KBM-7 (cell line): ENCODE results near the gene GPR150.

Experiments used
- DNase-seq: peaks from one replicate; pipeline ENCODE4 v3.0.0-alpha.2; 2015
- in situ Hi-C: fragments of 300-500 bp; cut with MboI; formaldehyde crosslinking; loops from 2 replicates; pipeline ENCODE4 v1.14.3; 2020; ENCODE audit warnings: low sequenced_read_pairs, low pct_unique_long_range_greater_than_20kb, mixed read lengths

GPR150 gene

DNA sequence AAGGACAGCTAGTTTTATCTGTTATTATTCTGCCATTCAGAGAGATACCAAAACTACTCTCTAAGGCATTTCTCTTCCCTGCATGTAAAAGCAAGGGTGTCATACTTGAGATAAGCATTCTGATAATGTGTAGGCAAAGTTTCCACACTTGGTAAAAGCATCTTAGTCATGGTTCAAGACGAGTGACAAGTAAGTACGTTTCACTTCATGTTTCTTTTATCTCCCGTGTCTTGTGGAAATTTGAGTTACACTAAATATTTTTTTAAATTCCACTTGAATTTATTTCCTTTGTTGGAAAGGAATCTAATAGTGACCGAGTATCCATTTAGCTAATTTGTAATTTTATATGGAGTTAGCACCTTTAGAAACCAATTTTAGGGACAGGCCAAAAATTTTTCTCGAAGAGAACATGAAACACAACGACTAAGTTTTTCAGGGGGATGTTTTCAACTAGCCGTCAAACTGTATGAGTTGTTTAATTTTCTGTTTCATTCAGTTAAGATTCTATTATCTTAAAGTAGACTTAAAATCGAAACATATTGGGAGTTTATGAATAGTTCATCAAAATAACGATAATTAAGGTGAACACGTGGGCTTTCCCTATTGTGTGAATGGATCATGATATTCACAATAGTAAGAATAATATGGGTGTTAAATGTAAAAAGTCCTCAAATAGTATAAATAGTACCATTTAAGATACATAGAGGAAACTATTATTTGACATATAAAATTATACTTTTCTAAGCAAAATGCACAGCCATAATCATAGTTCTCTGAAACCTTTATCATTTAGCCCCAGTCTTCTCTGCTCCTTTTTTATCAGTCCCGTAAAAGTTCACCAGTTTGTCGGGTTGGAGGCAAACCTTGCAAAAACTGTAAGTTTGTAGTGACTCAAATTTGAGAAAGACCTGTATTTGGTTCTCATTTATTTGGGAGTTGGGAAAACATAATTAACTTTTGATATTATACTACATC is 28.3 kb downstream of the GPR150 start:
- in situ Hi-C loops, result no loop called here
- peak; percentile 37 for DNase-seq

DNA sequence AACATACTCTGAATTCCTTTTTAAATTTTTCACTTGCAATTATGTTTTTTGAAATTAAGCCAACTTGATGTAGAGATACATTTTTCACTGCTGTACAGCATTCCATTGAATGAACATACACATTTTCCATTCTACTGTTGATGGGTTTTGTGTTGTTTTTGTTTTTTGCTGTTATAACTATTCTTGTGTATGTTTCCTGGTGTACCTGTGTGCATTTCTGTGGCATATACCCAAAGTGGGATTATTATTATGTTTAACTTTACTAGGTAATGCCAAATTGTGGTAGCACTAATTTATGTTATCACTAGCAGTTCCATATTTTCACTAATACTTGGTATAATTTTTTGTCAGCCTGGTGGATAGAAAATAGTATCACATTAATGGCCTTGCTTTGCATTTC is 29.4 kb downstream of the GPR150 start:
- in situ Hi-C loops, result no loop called here
- no peak for DNase-seq

DNA sequence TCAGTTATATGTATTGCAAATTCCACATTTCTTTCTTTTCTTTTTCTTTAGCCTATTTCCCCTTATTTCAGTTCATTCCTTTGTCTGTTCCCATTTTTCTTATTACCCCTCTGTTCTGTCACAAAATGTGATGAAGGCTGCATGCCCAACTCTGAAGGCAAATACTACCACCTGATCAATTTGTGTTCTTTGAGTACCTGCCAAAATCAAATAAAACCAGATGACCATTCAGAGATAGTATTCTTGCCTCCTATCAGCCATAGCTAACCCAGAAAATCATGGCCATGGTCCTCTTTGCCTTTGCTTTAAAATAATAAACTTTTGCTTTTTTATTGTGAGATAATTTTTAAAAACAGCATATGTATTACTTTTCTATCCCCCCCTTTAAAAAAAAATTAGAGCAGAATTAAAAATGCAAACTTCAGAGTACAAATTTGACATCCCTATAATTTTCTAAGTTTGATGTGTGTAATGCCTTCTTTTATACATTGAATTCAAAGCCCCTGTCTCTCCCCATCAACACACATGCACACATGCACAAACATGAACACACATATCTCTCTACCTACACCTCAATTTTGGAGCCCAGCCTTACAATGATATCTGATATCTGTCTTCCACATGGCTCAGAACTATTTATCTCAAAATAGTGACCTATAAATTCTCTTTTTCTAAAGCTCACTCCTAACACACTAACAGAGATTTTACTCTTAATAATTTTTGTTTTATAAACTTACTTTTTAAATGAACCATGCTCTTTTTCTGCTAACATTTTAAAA is 30.1 kb downstream of the GPR150 start:
- in situ Hi-C loops, result loop anchor here (25.0 kb wide), 1 partner anchor 187 kb away; no protein-coding TSS in a partner anchor

DNA sequence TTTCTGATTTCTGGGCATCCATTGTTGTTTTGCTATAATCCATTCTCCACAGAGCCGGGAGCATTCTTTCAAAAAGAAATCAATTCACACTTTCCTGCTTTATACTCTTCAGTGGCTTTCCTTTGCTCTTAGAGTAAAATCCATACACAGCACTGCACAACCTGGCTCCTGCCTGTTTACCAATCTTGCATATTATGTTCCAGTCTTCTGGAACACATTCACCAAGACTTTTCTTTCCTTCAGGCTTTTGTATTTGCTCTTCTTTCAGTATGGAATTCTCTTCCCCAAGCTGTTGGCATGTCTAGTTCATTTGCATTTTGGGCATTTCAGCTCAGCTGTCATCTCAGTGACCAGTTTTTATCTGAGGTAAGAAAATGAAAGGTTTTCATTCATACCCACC is 33.0 kb downstream of the GPR150 start:
- in situ Hi-C loops, result loop anchor here (25.0 kb wide), 1 partner anchor 184 kb away; no protein-coding TSS in a partner anchor
- DNase-seq, result no peak

More for the DNA sequence above, 30.1 kb downstream of the GPR150 start:
- no peak for DNase-seq

DNA sequence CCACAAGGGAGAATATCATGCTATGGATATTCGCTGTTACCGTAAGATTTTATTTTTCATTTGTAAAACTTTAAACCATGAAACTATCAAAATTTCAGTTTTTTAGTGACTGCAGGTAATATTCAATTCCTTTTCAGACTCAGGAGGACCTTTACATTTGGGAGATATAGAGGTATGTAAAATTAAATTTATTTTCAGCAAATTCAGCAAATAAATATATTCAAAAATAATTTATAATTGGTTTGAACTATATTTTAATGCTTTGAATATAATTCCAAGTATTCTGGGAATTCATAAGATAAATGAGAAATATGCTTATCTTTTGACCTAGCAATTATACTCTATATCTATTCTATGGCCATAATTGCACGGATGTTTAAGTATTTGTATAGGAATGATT is 34.3 kb downstream of the GPR150 start:
- DNase-seq, result no peak
- in situ Hi-C loops, result loop anchor here (25.0 kb wide), 1 partner anchor 183 kb away; no protein-coding TSS in a partner anchor

DNA sequence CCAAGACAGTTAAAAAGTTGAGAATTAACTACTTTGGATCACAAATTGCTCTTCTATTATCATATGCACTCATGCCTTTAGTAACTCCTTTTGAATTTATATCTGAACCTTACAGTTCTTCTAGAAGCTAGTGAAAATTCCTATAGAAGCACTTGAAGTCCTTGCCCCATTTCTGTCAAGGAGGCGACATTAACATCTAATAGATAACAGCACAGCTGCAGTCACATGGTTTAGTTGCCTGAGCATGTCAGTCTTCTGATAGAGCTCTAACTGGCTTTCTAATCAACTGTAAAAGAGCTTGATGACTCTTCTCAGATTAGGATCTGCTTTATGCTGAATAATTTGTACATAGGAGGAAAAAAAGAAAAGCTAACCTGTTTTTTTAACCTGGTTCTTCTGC is 35.7 kb downstream of the GPR150 start:
- no peak for DNase-seq

DNA sequence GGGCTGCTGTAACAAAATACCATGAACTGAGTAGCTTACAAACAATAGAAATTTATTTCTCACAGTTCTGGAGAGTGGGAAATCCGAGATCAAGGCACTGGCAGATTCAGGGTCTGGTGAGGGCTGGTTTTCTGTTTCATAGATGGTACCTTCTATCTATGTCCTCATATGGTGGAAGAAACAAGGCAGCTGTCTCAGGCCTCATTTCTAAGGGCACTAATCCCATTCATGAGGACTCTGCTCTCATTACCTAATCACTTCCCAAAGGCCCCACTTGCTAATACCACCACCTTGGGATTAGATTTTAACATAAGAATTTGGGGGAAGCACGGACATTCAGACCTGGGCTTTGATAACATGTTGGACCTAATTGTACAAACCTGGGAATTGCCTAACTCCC is 40.2 kb downstream of the GPR150 start:
- DNase-seq, result no peak
- in situ Hi-C loops, result loop anchor here (25.0 kb wide), 1 partner anchor 177 kb away; no protein-coding TSS in a partner anchor

More for the DNA sequence above, 35.7 kb downstream of the GPR150 start:
- in situ Hi-C loops, result loop anchor here (25.0 kb wide), 1 partner anchor 182 kb away; no protein-coding TSS in a partner anchor

DNA sequence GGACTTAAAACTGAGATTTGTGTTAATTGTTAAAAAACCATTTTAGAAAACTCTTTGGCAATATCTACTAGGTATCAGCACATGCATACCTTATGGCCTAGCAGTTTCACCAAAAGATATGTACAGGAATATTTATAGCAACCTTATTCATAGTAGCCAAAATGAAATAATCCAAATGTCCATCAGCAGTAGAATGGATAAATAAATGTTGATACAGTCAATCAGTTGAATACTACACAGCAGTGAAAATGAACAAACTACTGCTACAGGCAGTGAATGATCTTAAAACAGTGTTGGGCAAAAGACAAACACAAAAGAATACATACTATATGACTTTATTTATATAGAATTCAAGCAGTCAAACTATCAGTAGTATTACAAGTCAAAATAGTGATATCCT is 43.1 kb downstream of the GPR150 start:
- in situ Hi-C loops, result loop anchor here (25.0 kb wide), 1 partner anchor 174 kb away; no protein-coding TSS in a partner anchor

DNA sequence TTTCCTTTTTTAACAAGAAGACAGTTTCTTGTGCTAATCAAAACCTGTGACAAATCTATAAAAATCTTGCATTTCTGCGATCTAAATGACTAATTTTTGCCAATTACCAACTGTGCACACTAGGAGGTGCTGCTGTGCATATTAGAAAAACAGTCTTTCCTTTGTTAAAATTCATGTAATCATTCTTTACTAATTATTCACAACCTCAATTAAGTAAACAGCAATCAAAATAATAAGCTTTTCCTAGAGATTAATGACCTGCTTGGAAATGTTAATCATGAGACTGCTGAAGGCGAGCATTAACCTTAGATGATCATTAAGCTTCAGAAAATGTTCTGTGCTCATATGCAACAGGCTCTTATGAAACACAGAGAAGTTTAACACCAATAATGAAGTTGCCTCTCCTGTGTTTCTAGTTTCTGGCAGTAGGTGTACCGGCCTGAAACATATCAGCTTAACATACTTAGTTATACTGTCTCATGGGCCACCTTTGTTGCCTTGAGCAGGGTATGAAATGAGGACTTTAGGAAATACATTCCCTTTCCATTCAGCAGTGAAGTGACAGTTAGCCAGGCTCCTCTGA is 44.4 kb downstream of the GPR150 start:
- in situ Hi-C loops, result loop anchor here (25.0 kb wide), 1 partner anchor 173 kb away; no protein-coding TSS in a partner anchor
- DNase-seq, result peak; percentile 64

More for the DNA sequence above, 43.1 kb downstream of the GPR150 start:
- DNase-seq, result no peak

DNA sequence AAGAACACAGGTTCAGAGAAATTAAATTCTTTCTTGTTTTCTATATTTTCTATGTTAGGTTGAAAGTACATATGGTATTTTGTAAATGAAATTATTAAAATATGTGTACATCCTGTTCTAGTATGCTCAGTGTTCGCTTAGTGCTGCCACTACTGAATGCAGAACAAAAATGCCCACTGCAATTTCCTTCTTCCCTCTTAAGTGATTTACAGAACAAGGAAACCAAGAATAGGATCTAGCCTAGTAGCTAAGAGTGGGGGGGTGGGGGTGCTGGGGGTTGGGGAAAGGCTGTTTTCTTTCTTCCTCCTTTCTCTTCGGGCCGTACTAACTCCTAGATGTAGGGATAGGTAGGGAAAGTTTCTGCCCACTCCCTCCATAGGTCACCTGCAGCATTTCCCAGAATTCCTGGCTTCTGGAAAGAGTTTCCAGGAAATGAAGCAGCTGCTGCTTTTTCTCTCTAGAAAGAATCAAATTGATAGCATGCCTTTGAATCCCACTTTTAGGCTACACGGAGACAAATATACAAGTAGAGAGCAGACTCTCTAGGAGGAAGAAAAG is 47.3 kb downstream of the GPR150 start:
- in situ Hi-C loops, result loop anchor here (25.0 kb wide), 1 partner anchor 170 kb away; no protein-coding TSS in a partner anchor

DNA sequence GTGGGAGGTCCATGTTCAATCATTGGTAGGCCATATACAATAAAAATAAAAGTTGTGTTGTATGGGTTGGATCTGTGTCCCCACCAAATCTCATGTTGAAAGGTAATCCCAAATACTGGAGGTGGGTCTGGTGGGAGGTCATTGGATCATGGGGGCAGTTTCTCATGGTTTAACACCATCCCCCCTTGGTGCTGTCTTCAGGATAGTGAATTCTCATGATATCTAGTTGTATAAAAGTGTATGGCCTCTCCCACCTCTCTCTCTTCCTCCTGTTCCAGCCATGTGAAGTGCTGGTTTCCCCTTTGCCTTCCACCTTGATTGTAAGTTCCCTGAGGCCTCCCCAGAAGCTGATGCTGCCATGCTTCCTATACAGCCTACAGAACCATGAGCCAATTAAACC is 47.8 kb downstream of the GPR150 start:
- in situ Hi-C loops, result loop anchor here (25.0 kb wide), 1 partner anchor 170 kb away; no protein-coding TSS in a partner anchor
- DNase-seq, result no peak

More for the DNA sequence above, 47.3 kb downstream of the GPR150 start:
- DNase-seq, result peak; percentile 28

DNA sequence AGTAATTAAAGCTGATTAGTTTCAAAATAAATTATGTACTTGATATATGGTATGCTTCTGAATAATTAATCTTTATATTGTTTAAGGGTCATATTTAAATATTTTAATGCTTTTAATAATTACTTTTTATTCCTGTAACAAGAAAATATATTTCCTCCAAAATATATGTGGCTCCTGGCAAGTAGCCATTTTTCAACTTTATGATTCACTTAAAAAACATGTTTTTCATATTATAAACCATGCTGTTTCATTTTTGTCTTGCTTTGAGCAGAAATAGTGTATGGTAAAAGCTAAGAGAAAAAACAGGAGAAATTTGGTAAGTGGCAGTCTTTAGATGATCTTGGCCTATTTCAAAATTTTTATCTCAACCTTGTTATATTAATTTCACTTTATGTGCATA is 48.3 kb downstream of the GPR150 start:
- in situ Hi-C loops, result loop anchor here (25.0 kb wide), 1 partner anchor 169 kb away; no protein-coding TSS in a partner anchor
- DNase-seq, result no peak

DNA sequence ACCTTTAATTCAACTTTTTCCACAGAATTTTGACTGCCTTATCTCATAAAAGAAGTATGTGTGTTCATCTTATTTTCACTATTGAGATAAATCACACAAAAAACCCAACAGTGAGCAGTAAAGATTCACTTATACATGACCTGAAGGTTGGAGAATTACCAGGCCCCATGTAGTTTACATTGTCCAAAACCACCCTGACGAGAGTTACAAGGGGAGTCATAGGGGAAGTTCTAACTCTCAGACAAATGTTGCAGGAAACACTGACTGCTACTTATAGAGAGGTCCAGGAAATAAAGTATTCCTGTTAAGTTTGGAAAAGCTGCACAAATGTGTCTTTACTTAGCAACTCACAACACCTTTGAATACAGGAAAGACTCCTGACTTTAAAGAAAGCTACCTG is 48.8 kb downstream of the GPR150 start:
- DNase-seq, result peak; percentile 26
- in situ Hi-C loops, result loop anchor here (25.0 kb wide), 1 partner anchor 169 kb away; no protein-coding TSS in a partner anchor

DNA sequence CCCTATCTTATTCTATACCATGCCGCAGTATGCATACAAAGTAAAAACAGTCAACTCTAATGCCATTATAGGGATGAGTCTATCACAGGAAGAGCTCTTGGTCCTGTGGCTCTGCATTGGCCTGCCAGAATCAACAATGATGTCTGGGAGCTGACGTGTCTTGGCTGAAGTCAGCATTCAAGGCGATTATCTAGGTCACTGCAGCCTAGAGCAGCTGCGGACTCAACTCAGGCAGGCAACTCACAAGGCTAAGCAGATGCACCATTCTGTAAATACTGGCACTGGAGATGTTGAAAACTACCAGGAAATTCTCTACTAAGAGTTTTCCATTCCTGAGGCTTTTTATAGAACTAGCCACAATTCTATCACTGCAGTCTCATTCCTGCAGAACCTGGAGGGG is 49.7 kb downstream of the GPR150 start:
- no peak for DNase-seq
- in situ Hi-C loops, result loop anchor here (25.0 kb wide), 1 partner anchor 168 kb away; no protein-coding TSS in a partner anchor

DNA sequence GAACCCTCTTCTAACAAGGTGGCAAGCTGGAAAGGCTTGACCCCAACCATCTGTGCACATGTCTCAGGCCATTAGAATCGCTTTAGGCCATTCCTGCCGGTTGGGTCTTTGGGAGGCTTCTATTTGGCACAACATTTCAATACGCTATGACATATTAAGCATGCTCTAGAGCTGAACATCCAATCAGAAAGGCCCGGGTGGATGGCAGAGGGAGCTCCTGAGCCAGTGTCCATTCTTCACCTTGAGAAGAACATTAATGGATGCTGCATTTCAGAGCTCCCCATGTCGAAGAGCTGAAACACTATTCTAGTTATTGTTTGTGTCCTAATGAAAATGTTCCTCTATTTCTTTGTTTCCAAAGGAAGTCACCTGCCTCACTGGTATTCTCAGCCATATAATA is 50.1 kb downstream of the GPR150 start:
- in situ Hi-C loops, result loop anchor here (25.0 kb wide), 1 partner anchor 167 kb away; no protein-coding TSS in a partner anchor

DNA sequence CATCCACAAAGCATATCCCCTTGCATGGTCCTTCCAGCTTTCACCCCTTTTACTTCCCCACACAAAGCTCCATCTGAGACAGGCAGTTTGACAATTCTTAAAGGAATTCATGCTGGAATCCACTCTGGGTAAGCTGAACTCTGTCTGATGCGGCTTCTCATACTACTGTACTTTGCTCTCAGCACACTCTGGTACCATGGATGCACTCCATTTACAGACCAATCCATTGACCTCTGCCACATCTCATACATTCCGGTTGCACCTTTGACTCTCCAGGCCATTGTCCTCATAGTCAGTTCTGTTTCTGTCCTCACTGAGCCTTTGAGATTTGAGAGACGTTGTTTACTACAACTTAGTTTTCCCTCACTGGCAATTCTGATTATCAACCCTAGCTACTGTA is 50.7 kb downstream of the GPR150 start:
- in situ Hi-C loops, result loop anchor here (25.0 kb wide), 1 partner anchor 167 kb away; no protein-coding TSS in a partner anchor
- DNase-seq, result no peak

More for the DNA sequence above, 50.1 kb downstream of the GPR150 start:
- DNase-seq, result no peak
